Fibroblast of skin of left biceps (primary cell): Measurements from ENCODE around the gene LMCD1.

Experiments used
- DNase-seq, 2 experiments: peaks; one replicate each; pipeline ENCODE4 v3.0.0-alpha.2; 2013; ENCODE audit warnings: low read depth in 2 of 2

Gene LMCD1, protein sequence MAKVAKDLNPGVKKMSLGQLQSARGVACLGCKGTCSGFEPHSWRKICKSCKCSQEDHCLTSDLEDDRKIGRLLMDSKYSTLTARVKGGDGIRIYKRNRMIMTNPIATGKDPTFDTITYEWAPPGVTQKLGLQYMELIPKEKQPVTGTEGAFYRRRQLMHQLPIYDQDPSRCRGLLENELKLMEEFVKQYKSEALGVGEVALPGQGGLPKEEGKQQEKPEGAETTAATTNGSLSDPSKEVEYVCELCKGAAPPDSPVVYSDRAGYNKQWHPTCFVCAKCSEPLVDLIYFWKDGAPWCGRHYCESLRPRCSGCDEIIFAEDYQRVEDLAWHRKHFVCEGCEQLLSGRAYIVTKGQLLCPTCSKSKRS

DNA sequence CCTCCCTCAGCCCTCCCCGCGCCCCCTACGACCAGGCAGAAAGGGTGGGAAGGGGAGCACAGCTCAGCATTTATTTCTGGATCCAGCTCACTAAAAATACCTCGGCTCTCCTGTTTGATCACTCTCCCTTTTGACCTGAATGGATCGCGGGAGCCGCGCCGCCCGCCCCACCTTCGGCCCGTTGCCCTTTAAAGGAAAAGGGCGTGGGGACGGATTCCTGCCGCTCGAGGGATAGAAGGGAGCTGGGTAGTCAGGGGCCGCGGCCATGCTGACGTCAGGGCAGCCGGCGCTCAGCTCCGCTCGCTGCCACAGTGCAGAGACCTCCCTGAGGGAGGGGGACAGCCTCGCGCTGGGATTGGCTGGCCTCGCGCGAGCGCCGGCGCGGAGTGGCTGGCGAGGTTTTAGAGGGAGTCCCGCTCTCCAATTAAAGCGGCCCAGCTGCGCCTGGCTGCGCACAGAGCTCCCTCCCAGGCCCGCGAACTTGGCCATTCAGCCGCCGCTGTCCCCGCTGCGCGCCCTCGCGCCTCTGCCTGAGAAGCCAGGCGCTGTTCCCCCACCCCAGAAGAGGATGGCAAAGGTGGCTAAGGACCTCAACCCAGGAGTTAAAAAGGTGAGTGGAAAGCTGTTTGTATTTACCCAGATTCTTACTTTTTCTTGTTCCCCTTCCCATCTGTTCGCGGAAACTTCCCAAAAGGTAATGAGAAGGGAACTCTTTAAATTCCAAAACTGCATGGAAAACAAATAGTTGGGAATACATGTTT, at the start of gene LMCD1:
TSS of gene LMCD1 (plus strand) at position 453 of the 761 bp plus-strand sequence. CDS start at position 569, 116 bp downstream.
- DNase-seq, result peak; percentile 89 to 92

DNA sequence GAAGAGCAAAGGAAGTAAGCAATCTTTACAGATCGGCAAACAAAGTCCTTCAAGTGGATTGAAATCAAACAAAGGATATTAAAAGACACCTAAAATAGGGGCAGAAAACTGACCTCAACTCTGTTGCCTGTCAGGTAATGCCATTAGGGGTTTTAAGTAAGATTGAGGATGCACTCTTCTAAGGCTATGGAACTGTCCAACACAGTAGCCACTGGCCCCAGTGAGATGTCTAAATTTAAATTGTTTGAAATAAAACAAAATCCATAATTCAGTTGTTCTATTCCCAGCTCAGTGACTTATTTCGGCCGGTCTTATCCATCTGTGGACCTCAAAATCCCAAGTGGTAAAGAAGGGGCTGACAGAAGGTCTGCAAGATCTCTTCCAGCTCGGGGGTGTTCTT, 49.5 kb upstream of the LMCD1 start:
- no peak for DNase-seq

DNA sequence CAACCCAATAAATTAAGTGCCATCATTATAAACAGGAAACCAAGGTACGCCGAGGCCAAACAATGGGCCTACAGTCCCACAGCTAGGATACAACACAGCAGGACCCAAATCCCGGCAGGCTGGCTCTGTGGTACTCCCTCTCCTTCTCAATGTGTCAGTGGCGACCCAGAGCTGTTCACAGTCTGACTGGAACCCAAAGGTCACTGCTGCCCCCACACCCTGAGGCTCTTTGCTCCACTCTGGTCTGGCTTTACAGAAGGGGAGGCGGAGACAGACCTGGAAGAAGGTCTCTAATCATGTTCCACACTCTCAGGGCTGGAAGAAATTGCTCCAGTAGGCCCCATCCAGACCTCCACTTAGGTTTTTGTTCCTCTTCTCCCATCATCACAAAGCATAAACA, 48.5 kb upstream of the LMCD1 start:
- DNase-seq, result no peak

DNA sequence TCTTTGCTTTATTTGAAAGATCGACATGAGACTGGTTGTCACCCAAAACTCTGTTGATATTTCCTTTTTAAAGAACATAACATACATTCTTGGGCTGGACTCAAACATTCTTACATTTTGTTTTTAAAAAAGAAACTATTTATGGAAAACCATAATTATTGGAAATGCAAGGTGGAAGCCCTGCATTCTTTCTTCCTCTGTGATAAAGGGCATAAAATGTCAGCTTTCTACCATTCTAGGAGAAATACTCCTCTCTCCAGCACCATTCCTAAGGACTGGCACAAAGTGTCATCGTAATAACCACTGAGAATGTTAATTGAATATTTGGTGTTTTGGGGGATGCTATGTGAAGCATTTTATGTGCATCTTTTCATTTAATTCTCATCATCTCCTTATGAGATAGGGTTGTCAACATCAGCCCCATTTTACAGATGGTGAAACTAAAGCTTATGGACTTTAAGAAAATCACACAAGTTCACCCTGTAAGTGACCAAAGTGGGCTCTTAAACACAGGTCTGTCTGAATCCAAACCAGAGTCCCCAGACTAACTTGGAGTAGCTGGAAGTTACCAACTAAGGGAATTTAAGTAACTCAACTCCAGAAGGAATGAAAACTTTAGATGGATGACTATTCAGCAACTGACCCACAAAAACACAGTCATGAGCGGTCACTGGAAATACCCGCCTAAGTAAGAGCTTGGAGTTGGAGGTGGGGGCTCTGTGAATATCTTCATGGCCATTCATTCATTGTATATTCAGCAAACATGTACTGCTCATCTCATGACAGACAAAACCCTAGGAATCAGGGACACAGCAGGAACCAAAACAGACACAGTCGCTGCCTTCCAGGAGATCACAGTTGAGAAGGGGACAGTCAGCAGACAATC, 45.9 kb upstream of the LMCD1 start:
- DNase-seq, result no peak

DNA sequence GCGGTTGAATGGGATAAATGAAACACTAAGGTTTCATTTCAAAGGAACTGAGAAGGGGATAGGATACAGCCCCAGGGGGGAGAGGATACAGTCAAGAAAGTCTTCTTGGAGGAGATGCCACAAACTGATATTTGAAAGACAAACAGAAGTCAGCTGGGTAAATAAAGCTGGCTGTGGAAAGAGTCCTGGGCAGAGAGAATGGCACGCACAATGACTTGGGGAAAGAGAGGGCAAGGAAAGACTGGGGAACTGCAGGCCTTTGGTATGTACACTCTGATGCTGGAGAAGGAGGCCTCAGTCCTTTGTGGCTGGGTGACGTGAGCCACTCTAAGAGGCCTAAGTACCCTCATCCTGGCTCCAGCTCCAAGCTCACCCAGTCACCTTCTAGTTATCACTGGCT, 45.2 kb upstream of the LMCD1 start:
- no peak for DNase-seq

DNA sequence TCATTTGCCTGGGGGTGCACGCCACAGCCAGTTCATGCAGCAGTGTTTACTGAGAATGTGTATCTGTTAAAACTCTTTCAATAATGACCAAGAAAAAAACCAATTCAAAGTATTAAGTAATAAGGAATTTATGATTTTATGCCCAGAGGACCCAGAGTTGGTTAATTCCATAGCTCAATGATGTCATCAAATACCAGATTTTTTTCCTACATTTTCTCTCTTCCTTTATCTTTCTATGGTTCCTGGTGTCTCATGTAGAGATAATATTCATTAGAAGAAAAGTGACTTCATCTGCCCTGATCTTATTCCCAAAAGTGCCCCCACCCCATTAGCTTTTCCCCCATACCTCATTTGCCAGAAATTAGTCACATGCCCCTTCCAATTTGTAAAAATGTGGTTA, 44.6 kb upstream of the LMCD1 start:
- peak; percentile 49 to 58 for DNase-seq

DNA sequence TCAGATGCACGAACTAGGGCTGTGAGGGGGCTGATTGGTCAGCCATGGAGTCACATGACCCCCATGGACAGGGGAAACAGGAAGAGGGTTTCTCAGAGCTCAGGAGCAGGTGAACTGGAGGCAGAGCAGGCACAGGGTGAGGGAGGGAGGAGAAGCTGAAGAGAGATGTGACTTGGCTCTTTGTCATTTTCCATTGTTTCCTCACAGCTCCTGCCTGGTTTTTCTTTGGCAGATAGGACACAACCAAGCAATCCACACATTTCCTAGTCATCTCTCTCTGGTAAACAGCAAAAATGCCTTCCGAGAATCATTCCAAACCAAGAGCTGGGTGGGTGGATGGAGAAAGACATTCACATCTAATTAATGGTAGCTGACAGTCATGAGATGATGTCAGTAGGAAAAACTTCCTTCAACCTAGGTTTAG, 43.4 kb upstream of the LMCD1 start:
- DNase-seq, result peak; percentile 79 to 86

DNA sequence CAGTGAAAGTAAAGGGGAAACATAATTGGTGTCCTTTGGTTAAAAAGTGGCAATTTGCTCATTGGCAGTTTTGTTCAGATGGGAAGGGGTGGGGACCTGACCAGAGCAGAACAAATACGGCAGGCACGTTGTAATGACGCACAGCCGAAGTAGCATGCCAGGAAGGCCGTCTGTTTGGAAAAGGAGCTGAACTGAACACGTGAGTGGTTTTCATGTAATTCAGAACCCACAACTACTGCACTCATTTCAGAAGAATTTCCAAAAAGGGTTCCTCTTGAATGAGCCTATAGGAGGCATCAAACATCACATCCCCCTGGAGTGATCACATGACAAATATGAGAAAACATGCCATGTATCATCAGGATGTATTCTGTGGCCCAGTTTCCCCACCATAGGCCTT, 42.9 kb upstream of the LMCD1 start:
- peak; percentile 92 to 94 for DNase-seq

DNA sequence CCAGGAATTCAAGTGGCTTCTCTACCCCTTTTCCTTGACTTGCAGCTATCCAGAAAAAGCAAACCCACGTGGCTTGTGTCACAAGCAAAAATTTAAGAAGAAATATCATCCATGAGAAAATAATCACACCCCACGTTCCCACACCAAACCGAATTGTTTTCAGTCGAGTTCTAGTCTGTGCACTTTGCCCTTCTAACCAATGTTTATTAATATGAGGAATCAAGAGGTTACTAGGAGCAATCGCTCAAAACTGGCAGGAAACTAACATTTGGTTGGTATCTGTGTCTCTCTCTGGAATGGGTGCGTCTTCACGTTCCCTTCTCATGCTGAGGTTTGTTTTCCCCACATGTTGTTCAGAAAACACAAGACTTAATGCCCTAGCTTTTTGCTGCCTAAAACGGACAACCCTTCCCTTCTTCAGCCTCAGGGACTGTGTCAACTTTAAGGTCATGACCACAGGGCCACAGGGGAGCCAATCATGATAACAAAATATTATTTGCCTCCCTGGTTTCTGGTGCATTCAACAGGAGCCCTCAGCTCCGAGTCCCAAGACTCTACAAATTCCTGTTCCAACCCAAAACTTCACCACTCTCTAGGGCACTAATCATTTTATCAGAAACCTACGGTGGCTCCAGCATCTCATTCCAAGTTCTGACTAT, 41.4 kb upstream of the LMCD1 start:
- no peak for DNase-seq

DNA sequence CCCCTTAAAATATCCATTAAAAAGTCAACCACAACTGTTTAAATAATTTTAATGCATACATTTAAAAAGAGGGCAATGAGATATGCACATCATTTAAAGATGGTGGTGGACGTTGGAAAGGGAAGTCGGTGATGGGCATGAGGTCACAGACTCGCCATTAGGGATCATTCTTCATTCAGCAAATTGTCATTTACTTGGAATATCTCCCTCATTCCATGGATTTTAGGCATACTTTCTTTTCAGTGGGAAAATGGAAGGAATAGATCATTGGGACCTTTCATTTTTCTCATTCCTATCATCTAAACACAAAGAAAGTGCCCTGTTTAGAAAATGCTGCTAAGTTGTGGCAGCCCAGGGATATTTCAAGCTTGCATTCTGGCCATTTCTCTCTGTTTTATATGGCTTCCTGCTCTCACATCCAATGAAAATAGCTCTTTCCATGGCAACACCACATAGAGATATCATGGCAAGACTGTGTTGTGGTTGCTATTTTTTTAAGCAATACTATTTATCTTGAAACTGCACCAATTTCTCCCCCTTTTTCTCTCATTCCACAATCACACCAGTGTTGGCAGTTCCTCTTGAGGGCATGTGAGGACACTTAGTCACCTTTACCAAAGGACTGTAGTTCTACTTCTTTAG, 40.7 kb upstream of the LMCD1 start:
- peak; percentile 72 to 75 for DNase-seq

DNA sequence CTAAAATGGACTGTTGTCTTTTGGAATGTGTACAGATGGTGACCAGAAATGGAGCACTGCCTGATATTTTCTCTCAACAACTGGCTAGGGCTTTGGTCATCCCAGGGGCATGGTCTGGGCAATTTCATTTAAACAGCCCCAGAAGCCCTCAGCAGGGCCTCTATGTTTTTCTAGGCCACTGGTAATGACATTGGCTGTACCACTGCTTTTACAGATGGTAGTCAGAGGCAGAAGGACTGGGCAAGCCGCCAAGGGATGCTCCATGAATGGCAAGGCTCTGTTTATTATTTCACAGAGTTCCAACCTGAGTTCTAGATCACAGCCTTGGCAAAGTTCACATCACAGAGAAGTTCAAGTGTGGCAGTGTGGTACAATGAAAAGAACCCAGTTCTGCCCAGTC, 37.0 kb upstream of the LMCD1 start:
- no peak for DNase-seq

DNA sequence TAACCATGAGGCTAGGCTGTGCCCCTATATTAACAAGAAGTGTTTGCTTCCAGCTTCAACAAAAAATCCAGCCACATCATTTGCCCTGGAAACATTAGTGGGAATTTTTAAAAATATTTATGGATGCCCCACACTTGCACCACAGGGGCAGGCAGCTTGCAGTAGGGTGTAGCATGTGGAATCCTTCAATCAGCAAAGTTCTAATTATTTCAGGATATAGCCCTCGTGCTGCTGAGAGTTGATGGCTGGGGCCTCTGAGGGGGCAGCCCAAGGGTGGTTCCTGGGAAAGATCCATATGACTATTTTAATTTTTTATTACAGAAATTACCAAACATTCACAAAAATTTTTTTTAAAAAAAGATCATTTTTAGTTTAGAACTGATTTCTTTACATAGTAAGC, 35.1 kb upstream of the LMCD1 start:
- no peak for DNase-seq

DNA sequence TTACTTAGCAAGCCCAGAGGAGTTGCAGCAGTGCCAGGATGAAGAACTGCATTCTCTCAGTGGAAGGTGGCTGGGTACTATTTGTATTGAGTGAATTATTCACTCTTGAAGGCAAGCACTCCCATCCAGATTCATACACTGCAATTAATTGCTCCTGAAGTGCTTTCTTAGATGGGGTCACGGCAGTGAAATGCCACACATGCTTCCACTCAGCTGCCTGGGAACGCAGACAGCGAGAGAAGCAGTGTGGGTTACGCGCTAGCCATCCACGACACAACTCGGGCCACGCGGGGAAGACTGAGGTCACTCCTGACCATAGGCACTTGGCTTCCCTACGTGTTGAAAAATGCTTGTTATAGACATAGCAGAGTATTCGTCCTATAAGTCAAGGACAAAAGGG, 30.8 kb upstream of the LMCD1 start:
- no peak for DNase-seq

DNA sequence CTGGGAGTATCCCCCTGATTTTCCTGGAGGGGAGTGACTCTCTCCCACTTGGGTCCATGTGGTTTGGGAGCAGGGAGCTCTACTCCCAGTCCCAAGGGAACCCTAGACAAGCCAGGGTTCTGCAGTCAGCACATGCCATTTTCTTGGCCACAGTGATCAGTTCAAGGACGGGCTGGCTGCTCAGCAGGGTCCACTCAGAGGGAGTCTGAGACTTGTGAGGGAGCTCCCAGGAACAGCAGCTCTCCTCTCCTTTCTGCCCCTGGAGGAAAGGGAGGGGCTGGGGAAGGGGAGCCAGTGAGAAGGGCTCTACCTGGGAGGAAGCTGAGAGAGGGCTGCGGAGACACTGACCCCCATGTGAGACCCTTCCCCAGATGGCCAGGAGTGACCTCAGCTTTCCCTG, 29.1 kb upstream of the LMCD1 start:
- DNase-seq, result no peak

DNA sequence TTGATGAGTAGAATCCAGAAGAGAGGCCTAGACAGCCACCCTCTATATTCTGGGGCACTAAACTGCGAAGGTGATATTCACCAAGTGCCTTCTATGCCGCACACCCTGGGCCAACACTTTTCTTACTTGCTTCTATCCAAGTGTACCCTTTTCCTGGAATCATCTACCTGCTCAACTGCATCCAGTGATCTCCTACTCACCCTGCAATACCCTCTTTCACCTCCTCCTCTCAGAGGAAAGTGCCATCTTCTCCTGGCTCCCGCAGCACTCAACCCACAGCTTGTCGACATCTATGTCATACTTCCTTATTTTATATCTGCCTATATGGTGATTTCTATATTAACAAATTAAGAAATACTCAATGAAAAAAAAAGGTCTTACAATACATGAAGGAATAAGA, 28.6 kb upstream of the LMCD1 start:
- DNase-seq, result no peak

DNA sequence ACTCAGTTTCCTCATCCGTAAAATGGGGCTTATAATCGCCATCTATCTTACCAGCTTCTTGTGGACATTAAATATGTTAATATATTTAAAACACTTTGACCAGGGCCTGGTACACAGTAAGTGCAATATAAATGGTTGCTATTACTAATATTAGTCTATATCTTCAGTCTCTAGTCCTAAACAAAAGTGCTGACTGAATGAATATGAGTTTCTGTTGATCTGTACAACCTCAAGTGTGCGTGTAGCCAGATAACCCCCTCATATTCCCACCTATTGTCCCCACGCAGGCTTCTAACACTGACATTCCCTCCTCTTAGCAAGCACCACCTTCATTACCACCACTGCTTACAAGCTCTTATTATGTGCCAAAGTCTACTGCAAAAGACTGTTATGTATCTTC, 27.6 kb upstream of the LMCD1 start:
- no peak for DNase-seq

DNA sequence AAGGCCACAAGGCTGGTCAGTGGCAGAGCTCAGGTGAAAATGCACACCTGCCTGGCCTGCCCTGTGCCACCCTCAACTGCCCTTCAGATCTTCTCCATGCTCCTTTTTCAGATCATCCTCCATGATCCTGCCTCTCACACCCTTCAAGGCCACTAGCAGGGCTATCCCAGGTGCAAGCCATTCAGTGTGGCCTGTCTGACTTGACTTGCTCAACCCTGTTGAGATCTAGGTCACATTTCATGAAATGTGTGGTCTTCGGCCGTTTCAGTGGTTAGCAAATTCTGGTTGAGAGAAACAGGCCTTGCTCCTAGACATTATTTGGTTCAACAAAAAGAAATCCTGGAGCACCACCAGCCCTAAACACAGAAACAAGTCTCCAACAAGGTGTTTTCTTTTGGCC, 26.6 kb upstream of the LMCD1 start:
- no peak for DNase-seq

DNA sequence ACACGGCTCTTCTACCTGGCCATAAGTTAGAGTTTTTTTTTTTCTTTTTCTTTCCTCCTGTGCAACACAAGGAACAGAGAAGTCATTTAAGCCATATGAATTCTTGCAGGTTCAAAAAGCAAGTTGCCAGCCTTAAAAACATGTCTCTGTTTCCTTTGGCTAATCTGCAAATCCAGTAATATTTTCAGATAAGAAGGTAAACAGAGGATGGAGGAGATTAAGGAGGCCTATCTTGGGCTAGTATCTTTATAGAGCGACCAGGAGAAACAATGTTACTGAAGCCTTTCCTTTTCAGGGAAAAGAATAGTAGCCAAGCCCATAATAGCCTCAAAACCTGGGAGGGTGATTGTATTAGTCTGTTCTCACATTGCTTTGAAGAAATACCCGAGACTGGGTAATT, 20.9 kb upstream of the LMCD1 start:
- DNase-seq, result no peak

DNA sequence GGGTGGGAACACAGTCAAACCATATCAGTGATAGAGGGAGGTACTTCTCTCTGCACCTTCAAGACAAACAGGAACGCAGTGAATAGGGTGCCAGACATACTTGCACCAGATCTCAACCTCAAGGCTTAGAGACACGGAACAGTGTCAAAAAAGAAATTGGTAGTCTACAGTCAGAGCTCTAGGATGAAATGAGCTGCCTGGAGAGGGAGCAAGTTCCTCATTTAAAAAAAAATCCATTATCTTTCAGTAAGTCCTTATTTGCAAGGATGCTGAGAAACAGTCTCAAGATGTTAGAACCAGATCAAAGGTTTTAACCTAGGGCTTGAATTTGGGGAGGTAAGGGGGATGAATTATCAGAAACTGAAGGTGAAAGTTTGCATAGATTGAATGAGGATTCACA, 20.2 kb upstream of the LMCD1 start:
- no peak for DNase-seq

DNA sequence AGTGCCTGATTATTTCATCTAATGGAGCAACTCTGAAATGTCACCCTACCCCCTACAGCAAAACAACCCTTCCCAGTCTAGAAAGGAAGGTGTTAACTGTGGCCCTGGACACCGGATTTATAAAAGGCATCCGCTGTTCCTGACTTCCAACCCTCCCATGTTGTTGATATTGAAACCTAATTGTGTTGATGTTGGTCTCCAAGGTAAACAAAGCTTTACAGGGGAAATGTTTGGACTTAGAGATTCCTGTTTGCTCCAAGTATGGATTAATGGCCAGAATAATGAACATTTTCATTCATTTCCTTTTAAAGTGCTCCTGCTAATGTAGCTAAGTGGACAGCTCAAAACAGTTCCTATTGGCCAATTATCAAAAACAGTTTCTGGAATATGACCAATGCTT, 19.4 kb upstream of the LMCD1 start:
- no peak for DNase-seq

DNA sequence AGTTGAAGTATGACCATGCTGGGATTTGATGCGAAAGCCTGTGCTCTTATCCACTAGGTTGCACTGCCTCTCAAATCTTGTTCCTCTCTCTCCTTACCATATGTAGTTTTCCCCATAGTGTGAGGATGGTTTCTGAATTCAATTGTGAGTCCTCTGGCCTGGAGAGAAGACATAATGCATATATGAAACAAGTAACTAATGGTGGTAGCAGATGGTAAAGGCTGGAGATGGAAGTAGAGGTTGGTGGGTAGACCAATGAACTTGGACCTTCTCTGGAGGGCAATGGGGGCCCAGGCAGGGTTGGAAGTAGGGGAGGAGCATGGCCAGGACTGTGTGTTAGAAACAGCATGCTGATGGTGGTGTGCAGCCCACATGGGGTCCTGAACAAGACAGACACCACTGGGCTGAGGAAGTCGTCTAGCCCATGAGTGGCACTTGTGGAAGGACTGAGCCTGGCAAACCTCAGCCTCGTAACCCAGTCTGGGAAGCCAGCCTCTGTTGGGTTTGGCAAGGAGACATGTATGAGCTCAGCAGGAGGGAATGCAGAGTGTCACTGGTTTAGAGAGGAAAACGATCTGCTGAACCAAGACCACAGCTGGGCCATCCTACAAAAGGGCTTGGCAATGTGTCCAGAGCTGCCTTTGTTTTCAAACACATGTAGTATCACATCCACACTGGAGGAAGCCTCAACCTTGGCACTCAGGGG, 18.5 kb upstream of the LMCD1 start:
- DNase-seq, result peak; percentile 80 to 84
